Endodermal cell (in vitro differentiated cells): Measurements from ENCODE around the gene PIR. TPM values are rescaled to one million over a fixed set of nuclear protein-coding genes. Genes with fewer than 3 reads are reported as not detected.

Source experiments
- DNase-seq: peaks from one replicate; pipeline ENCODE4 v3.0.0-alpha.2; 2017
- H3K27ac ChIP-seq: 2 replicates; pipeline ENCODE4 v1.5.1; 2013; ENCODE audit warnings: mild to moderate bottlenecking, low read depth, low read length, moderate library complexity
- H3K27me3 ChIP-seq: 2 replicates; pipeline ENCODE4 v1.6.1; 2013; ENCODE audit warnings: mild to moderate bottlenecking, low read length, moderate library complexity; ENCODE audit not compliant: insufficient read depth, control insufficient read depth, poor library complexity, severe bottlenecking
- H3K36me3 ChIP-seq: 2 replicates; pipeline ENCODE4 v1.7.0; 2013; ENCODE audit warnings: mild to moderate bottlenecking, low read length, moderate library complexity; ENCODE audit not compliant: control insufficient read depth, insufficient read depth
- H3K4me1 ChIP-seq: one replicate; pipeline ENCODE4 v1.7.0; 2013; ENCODE audit warnings: low read length; ENCODE audit not compliant: control insufficient read depth, insufficient read depth
- H3K4me3 ChIP-seq: 2 replicates; pipeline ENCODE4 v1.5.1; 2013; ENCODE audit warnings: mild to moderate bottlenecking, low read length, moderate library complexity
- H3K9ac ChIP-seq: 2 replicates; pipeline ENCODE4 v1.6.1; 2013; ENCODE audit warnings: mild to moderate bottlenecking, low read length, moderate library complexity; ENCODE audit not compliant: poor library complexity, severe bottlenecking; ENCODE audit errors: extremely low read depth
- H3K9me3 ChIP-seq: 2 replicates; pipeline ENCODE4 v1.6.1; 2013; ENCODE audit warnings: mild to moderate bottlenecking, low read length, moderate library complexity; ENCODE audit not compliant: control insufficient read depth
- H3K27ac Mint-ChIP-seq: 2 replicates; pipeline ENCODE4 v1.8.0; 2020; ENCODE audit warnings: mixed read lengths
- H3K27me3 Mint-ChIP-seq: 2 replicates; pipeline ENCODE4 v1.8.0; 2021; ENCODE audit warnings: mild to moderate bottlenecking, mixed read lengths; ENCODE audit not compliant: insufficient read depth
- H3K36me3 Mint-ChIP-seq: 2 replicates; pipeline ENCODE4 v1.8.0; 2020; ENCODE audit warnings: low read depth, mixed read lengths
- H3K4me1 Mint-ChIP-seq: 2 replicates; pipeline ENCODE4 v1.8.0; 2020; ENCODE audit warnings: mixed read lengths
- H3K4me3 Mint-ChIP-seq: 2 replicates; pipeline ENCODE4 v1.8.0; 2020; ENCODE audit warnings: mild to moderate bottlenecking, moderate library complexity, mixed read lengths
- H3K9me3 Mint-ChIP-seq: 2 replicates; pipeline ENCODE4 v1.8.0; 2020; ENCODE audit warnings: mild to moderate bottlenecking, mixed read lengths
- WGBS, 2 experiments: methylation state at CpG; one replicate each; pipeline versions ENCODE4 v1.1.5 to v1.1.7; 2013; ENCODE audit warnings: missing lambda C conversion rate in 2 of 2, mixed read lengths in 1 of 2; ENCODE audit not compliant: insufficient coverage in 1 of 2, insufficient read length in 1 of 2; 5-methylcytosine and 5-hydroxymethylcytosine counted together
- total RNA-seq, 2 donors: library from RNA; stranded (reverse); fragmentation: NEBNext Ultra II Directional in 1 of 2; extraction: Animal tissue kit (Norgen Biotek cat#: 25700) in 1 of 2; gene quantifications; 2 replicates in 1 of 2; 3 replicates in 1 of 2; pipeline ENCODE4 v1.2.1, GENCODE V29; 2021
- TF ChIP-seq, protein P1 (sequence below): fragments of 200-600 bp; sonication (generic); conservative IDR thresholded peaks from 2 replicates; pipeline ENCODE4 v1.5.0; 2021; ENCODE audit warnings: antibody characterized with exemption, mild to moderate bottlenecking

The PIR gene
- total RNA-seq, 2 donors from 2014 or later, result 21.0 to 34.2 TPM

DNA sequence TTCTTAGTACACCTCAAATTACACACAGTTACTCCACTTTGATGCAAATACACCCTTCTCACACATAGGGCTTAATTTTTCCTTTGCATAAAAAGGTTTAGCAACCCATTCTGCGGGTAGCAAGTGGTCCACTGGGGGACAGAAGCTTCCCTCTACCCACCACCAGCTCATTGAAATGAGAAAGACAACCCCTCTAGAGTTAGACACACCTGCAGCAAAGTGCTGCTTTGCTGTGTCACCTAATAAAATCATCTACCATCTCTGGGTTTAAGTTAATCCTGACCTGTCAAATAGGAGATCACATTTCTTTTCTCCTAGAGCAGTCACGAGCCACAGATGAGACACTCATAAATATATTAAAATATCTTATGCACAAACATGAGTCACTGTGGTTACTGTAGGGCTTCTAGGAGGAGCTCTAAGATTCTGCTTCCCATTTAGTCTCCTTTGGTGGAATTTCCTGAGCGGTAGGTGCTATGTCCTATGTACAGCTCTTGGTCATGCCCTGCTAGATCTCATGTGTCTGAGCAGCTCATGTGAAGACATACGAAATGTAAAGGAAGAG, 19.4 kb upstream of the PIR start:
- H3K27ac ChIP-seq, result no peak overlapping the region
- Mint-ChIP-seq H3K36me3 (no peaks in the 10 kb centered on the region), H3K9me3 (no peaks in the 10 kb centered on the region), H3K4me3 (no peak overlapping the region), H3K27ac (no peak overlapping the region), H3K4me1 (peaks cover 6% of the 10 kb centered on the region), H3K27me3 (no peaks in the 10 kb centered on the region)
- H3K9me3 ChIP-seq, result no peaks in the 10 kb centered on the region
- TF ChIP-seq, protein P1, sequence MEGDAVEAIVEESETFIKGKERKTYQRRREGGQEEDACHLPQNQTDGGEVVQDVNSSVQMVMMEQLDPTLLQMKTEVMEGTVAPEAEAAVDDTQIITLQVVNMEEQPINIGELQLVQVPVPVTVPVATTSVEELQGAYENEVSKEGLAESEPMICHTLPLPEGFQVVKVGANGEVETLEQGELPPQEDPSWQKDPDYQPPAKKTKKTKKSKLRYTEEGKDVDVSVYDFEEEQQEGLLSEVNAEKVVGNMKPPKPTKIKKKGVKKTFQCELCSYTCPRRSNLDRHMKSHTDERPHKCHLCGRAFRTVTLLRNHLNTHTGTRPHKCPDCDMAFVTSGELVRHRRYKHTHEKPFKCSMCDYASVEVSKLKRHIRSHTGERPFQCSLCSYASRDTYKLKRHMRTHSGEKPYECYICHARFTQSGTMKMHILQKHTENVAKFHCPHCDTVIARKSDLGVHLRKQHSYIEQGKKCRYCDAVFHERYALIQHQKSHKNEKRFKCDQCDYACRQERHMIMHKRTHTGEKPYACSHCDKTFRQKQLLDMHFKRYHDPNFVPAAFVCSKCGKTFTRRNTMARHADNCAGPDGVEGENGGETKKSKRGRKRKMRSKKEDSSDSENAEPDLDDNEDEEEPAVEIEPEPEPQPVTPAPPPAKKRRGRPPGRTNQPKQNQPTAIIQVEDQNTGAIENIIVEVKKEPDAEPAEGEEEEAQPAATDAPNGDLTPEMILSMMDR, result no peak
- H3K4me3 ChIP-seq, result no peak overlapping the region
- H3K27me3 ChIP-seq, result no peaks in the 10 kb centered on the region
- H3K9ac ChIP-seq, result no peak overlapping the region
- no peak for DNase-seq
- WGBS, 2 experiments, result 80 to 93% methylated on average over 1 to 3 of the region's 4 CpGs
- no peaks in the 10 kb centered on the region for H3K4me1 ChIP-seq
- H3K36me3 ChIP-seq, result no peaks in the 10 kb centered on the region

DNA sequence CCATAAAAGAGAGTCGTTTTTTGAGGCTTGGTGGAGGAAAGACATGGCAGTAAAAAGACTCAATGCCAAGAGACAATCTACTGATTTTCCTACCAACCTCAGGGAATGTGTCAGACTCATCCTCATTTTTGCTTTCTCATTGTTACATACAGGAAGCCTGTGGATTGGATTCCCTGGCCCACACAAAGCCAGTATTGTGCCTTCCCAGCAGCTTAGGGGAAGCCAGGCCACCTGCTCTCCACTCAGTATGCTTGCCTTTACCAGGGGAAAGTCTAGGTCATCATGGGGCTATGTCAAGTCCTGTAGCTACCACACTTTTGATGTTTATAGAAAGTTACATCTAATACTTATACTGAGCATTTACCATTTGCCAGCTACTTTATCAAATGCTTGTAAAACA, 18.4 kb upstream of the PIR start:
- no peak overlapping the region for H3K27ac ChIP-seq
- H3K36me3 ChIP-seq, result no peaks in the 10 kb centered on the region
- WGBS, 2 experiments, result 90% methylated on average over 1 of the region's 1 CpG; no CpG with 5 or more reads in 1 of the 2 experiments
- Mint-ChIP-seq H3K4me1 (peaks cover 6% of the 10 kb centered on the region), H3K4me3 (no peak overlapping the region), H3K27me3 (no peaks in the 10 kb centered on the region), H3K9me3 (no peaks in the 10 kb centered on the region), H3K36me3 (no peaks in the 10 kb centered on the region), H3K27ac (no peak overlapping the region)
- no peaks in the 10 kb centered on the region for H3K9me3 ChIP-seq
- H3K4me3 ChIP-seq, result no peak overlapping the region
- H3K4me1 ChIP-seq, result no peaks in the 10 kb centered on the region
- no peak overlapping the region for H3K9ac ChIP-seq
- H3K27me3 ChIP-seq, result no peaks in the 10 kb centered on the region
- TF ChIP-seq, protein P1, result no peak
- DNase-seq, result no peak

DNA sequence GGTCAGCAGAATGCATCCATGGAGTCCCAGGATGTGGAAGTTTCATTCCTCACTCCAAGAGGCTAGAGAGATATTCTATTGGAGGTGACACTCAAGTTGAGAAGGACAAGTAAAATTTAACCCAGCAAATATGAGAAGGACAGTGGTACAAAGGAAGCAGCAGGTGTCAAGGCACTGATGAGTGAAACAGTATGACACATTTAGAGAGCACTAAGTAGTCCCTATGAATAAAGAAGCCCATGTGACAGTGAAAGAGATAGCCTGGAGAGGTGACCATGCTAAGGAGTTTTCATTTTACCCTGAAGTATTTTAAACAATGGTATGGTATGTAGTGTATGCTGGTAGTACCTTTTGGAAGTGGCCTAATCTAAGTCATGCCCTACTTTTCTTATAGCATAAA, 16.7 kb upstream of the PIR start:
- Histone ChIP-seq H3K27me3 (no peaks in the 10 kb centered on the region), H3K4me1 (no peaks in the 10 kb centered on the region), H3K4me3 (no peak overlapping the region), H3K9ac (no peak overlapping the region), H3K9me3 (no peaks in the 10 kb centered on the region), H3K36me3 (no peaks in the 10 kb centered on the region), H3K27ac (no peak overlapping the region)
- TF ChIP-seq, protein P1, result no peak
- no peak overlapping the region for H3K27ac Mint-ChIP-seq
- no peaks in the 10 kb centered on the region for H3K27me3 Mint-ChIP-seq
- no peak overlapping the region for H3K4me3 Mint-ChIP-seq
- no peaks in the 10 kb centered on the region for H3K9me3 Mint-ChIP-seq
- no peaks in the 10 kb centered on the region for H3K36me3 Mint-ChIP-seq
- DNase-seq, result no peak
- H3K4me1 Mint-ChIP-seq, result no peaks in the 10 kb centered on the region
